ENCODE results near the gene G6PC1. TPM values are rescaled to one million over a fixed set of nuclear protein-coding genes. Genes with fewer than 3 reads are reported as not detected.

The G6PC1 gene
- total RNA-seq, 1 donor: not detected

GRCh38 chr17:42901535-42902229 is 1.1 kb downstream of the G6PC1 start:
- H3K36me3 ChIP-seq (ENCODE audit: insufficient read depth, low read length): no peaks in the 10 kb centered on the region
- H2AFZ ChIP-seq (ENCODE audit: low read length): no peak overlapping the region
- no peaks in the 10 kb centered on the region for H3K9me3 ChIP-seq (ENCODE audit: low read depth, low read length)
- H3K27ac ChIP-seq (ENCODE audit: low read depth, low read length): no peak overlapping the region
- H3K4me3 ChIP-seq (ENCODE audit: insufficient read depth, low read length): no peak overlapping the region
- H3K4me2 ChIP-seq (ENCODE audit: insufficient read depth, low read length): no peak overlapping the region
- peaks cover 11% of the 10 kb centered on the region for H3K27me3 ChIP-seq (ENCODE audit: insufficient read depth, low read length)
- DNase-seq (ENCODE audit: insufficient read length, low spot score, missing footprints): no peak
- no peaks in the 10 kb centered on the region for H3K79me2 ChIP-seq (ENCODE audit: insufficient read depth, low read length)
- no peaks in the 10 kb centered on the region for H3K4me1 ChIP-seq (ENCODE audit: insufficient read depth, low read length)
- TF ChIP-seq, protein P1, sequence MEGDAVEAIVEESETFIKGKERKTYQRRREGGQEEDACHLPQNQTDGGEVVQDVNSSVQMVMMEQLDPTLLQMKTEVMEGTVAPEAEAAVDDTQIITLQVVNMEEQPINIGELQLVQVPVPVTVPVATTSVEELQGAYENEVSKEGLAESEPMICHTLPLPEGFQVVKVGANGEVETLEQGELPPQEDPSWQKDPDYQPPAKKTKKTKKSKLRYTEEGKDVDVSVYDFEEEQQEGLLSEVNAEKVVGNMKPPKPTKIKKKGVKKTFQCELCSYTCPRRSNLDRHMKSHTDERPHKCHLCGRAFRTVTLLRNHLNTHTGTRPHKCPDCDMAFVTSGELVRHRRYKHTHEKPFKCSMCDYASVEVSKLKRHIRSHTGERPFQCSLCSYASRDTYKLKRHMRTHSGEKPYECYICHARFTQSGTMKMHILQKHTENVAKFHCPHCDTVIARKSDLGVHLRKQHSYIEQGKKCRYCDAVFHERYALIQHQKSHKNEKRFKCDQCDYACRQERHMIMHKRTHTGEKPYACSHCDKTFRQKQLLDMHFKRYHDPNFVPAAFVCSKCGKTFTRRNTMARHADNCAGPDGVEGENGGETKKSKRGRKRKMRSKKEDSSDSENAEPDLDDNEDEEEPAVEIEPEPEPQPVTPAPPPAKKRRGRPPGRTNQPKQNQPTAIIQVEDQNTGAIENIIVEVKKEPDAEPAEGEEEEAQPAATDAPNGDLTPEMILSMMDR (IDR thresholded peaks at IDR 0.05; ENCODE audit: extremely low read depth, low read depth, low read length): no peak
- no peaks in the 10 kb centered on the region for H4K20me1 ChIP-seq (ENCODE audit: insufficient read depth, low read length)

GRCh38 chr17:42904110-42904469 is 3.5 kb downstream of the G6PC1 start:
- no peaks in the 10 kb centered on the region for H3K79me2 ChIP-seq (ENCODE audit: insufficient read depth, low read length)
- H3K36me3 ChIP-seq (ENCODE audit: insufficient read depth, low read length): no peaks in the 10 kb centered on the region
- H3K4me3 ChIP-seq (ENCODE audit: insufficient read depth, low read length): no peak overlapping the region
- H2AFZ ChIP-seq (ENCODE audit: low read length): no peak overlapping the region
- DNase-seq (ENCODE audit: insufficient read length, low spot score, missing footprints): no peak
- peaks cover 17% of the 10 kb centered on the region for H3K27me3 ChIP-seq (ENCODE audit: insufficient read depth, low read length)
- H3K4me1 ChIP-seq (ENCODE audit: insufficient read depth, low read length): no peaks in the 10 kb centered on the region
- no peaks in the 10 kb centered on the region for H4K20me1 ChIP-seq (ENCODE audit: insufficient read depth, low read length)
- H3K27ac ChIP-seq (ENCODE audit: low read depth, low read length): no peak overlapping the region
- TF ChIP-seq, protein P1 (IDR thresholded peaks at IDR 0.05; ENCODE audit: extremely low read depth, low read depth, low read length): no peak
- no peak overlapping the region for H3K4me2 ChIP-seq (ENCODE audit: insufficient read depth, low read length)
- H3K9me3 ChIP-seq (ENCODE audit: low read depth, low read length): no peaks in the 10 kb centered on the region

DNA sequence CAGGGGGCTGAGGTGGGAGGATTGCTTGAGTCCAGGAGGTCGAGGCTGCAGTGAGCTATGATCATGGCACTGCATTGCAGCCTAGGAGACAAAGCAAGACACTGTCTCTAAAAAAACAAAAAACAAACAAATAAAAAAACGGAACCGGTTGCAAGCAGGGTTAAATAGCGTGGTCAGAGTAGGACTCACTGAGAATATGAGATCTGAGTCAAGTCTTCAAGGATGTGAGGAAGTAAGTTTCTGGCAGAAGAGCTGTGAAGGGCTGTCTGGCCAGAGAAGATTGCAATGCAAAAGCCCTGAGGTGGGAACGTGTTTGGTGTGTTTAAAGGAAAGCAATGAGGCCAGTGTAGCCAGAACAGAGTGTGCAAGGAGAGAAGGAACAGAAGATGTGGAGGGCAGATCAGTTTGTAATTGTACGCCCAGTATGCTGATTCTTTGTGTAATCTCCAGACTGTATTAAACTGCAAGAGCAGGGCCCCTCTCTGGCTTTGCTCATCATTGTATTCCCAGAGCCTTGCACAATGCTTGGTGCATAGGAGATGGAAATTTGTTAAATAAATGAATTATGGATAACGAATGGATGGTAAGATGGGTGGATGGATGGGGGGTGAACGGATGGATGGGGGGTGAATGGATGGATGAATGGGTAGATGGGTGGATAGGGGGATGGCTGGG is 6.3 kb downstream of the G6PC1 start:
- H3K9me3 ChIP-seq (ENCODE audit: low read depth, low read length): no peaks in the 10 kb centered on the region
- H2AFZ ChIP-seq (ENCODE audit: low read length): no peak overlapping the region
- no peak overlapping the region for H3K4me3 ChIP-seq (ENCODE audit: insufficient read depth, low read length)
- no peaks in the 10 kb centered on the region for H3K79me2 ChIP-seq (ENCODE audit: insufficient read depth, low read length)
- H3K27me3 ChIP-seq (ENCODE audit: insufficient read depth, low read length): peaks cover 31% of the 10 kb centered on the region
- H3K36me3 ChIP-seq (ENCODE audit: insufficient read depth, low read length): no peaks in the 10 kb centered on the region
- H4K20me1 ChIP-seq (ENCODE audit: insufficient read depth, low read length): no peaks in the 10 kb centered on the region
- H3K27ac ChIP-seq (ENCODE audit: low read depth, low read length): no peak overlapping the region
- TF ChIP-seq, protein P1 (IDR thresholded peaks at IDR 0.05; ENCODE audit: extremely low read depth, low read depth, low read length): no peak
- no peak overlapping the region for H3K4me2 ChIP-seq (ENCODE audit: insufficient read depth, low read length)
- H3K4me1 ChIP-seq (ENCODE audit: insufficient read depth, low read length): no peaks in the 10 kb centered on the region
- DNase-seq (ENCODE audit: insufficient read length, low spot score, missing footprints): no peak

DNA sequence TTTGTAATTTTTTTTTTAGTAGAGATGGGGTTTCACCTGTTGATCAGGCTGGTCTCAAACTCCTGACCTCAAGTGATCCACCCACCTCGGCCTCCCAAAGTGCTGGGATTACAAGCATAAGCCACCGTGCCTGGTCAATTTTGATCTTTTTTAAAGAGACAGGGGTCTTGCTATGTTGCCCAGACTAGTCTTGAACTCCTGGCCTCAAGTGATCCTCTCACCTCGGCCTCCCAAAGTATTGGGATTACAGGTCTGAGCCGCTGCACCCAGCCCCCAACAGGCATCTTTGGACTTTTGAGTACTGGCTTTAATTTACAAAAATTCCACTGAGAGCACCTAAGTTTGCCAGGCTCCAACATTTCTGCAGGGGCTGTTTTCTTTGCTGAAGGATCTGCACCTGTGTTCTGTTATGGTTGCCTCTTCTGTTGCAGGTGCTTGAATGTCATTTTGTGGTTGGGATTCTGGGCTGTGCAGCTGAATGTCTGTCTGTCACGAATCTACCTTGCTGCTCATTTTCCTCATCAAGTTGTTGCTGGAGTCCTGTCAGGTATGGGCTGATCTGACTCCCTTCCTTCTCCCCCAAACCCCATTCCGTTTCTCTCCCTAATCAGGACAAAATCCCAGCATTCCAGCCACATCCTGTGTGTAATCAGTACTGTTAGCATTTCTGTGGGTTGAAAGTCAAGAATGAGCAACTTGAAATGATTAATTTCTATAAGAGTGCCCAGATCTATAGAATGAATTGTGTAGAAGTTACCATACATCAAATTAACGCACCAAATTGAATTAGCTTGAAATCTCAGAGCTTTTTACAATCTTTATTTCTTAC is 8.5 kb downstream of the G6PC1 start:
- DNase-seq (ENCODE audit: insufficient read length, low spot score, missing footprints): peak; percentile 71
- no peaks in the 10 kb centered on the region for H3K9me3 ChIP-seq (ENCODE audit: low read depth, low read length)
- TF ChIP-seq, protein P1 (IDR thresholded peaks at IDR 0.05; ENCODE audit: extremely low read depth, low read depth, low read length): no peak
- H3K4me2 ChIP-seq (ENCODE audit: insufficient read depth, low read length): no peak overlapping the region
- H3K36me3 ChIP-seq (ENCODE audit: insufficient read depth, low read length): no peaks in the 10 kb centered on the region
- no peaks in the 10 kb centered on the region for H3K79me2 ChIP-seq (ENCODE audit: insufficient read depth, low read length)
- no peak overlapping the region for H3K27ac ChIP-seq (ENCODE audit: low read depth, low read length)
- no peak overlapping the region for H2AFZ ChIP-seq (ENCODE audit: low read length)
- no peaks in the 10 kb centered on the region for H4K20me1 ChIP-seq (ENCODE audit: insufficient read depth, low read length)
- H3K27me3 ChIP-seq (ENCODE audit: insufficient read depth, low read length): peaks cover 31% of the 10 kb centered on the region
- no peak overlapping the region for H3K4me3 ChIP-seq (ENCODE audit: insufficient read depth, low read length)
- H3K4me1 ChIP-seq (ENCODE audit: insufficient read depth, low read length): no peaks in the 10 kb centered on the region
